Measurements from ENCODE around the gene ARHGAP42.

Gene ARHGAP42

DNA sequence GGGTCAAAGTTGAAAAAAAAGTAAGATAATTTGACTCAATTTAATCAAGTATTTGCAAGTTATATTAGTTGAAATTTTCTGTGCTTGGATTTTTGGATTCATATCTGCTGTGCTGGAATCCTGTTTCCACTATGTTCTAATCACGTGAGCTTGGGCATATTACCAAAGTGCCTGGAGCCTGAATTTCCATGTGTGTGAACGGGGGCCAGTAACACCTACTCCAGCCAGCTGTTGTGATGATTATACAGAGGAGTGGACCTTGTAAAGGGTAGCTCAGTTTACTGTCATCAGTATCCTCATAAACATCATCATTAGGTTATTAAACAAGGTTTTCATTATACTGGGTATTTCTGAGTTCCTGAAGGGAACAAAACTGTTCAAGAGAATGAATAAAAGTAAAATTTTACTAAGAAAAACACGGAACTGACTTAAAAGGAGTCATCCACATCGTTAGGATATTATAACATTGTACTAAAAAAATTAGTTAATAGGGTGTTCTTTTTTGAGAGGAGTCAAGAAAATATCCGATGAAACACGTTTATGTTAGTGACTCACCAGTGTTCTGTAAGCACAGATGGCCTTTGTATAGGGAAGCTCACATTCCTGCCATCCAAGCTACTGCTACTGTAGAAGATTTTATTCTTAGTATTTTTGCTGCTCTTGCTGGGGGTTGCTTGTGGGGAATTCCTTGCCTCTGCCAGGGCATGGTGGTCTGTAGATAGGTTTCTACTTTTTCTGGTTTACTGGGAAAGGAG is 144.1 kb downstream of the ARHGAP42 start:
- DNase-seq (ENCODE audit: low read depth in 1 of 2, low spot score in 1 of 2), result no peak

DNA sequence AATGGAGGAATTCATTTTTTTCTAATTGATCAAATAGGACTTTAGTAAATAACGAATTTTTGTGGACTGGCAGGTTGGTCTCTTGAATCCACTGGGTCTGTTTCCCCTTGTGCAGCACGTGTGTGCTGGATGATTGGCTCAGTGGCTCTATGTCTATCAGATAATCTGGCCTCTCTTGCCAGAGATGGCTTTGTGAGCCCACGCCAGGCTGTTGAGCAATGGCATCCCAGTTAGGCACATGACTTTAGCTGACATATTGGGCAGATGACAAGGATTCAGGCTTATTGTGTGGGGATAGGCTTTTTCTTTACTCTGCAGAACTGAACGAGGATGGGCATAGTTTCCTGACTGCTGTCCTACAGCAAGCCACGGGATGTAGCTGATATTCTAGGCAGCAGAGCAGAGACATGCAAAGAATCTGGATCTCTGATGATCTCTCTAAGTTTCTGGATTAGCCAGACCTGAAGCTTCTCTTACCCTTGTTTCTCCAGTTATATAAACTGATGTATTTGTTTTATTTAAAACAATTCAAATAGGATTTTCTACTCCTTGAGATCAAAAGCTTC is 144.9 kb downstream of the ARHGAP42 start:
- no peak for DNase-seq (ENCODE audit: low read depth in 1 of 2, low spot score in 1 of 2)

DNA sequence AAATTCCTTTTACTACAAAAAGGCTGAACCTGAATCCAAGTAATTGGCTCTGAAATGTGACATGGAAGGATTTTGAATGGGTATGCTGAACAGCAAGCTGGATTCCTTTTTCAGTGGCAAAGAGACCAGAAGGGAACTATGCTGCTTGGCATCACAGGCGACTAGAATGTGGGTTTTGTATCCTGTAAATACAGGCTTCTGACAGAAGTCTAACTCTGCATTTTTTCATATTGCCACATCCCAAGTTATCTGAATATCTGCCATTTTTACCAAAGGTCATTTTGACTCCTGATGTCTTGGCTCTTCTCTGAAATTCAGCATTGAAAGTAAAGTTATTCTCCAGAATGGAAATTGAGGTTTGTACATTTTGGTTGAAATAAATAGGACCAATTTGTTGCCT is 145.7 kb downstream of the ARHGAP42 start:
- no peak for DNase-seq (ENCODE audit: low read depth in 1 of 2, low spot score in 1 of 2)

DNA sequence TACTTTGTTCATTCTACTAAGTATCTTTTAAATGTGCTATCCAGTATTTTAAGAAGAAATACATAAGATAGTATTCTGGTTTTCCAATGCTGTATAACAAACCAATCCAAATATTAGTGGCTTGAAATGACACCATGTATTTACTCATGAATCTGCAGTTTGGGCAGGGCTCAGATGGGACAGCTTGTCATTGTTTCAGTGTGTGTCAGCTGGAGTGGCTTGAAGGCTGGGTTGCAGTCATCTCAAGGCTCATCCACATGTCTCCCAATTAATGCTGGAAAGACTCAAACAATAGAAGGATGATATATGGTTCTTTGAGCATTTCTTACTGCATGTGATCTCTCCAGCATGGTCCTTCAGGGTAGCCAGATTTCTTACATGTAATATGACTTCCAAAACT is 146.2 kb downstream of the ARHGAP42 start:
- no peak for DNase-seq (ENCODE audit: low read depth in 1 of 2, low spot score in 1 of 2)

DNA sequence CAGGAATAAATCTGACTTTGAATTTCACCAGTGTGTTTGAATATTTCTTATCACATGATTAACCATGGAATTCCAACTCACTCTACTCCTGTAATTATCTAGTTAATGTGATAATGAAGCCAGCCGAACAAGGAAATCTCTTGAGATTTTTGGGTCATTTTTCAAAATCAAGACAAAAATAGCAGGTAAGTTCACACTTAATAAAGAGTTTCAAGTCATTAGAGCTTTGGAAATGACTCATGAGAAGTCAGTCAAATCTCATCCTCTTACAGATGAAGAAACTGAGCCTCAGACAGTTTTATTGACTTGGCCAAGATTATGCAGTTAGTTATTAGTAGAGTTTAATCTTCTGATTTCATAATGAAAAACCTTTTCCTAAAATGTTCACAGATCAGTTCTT is 148.8 kb downstream of the ARHGAP42 start:
- DNase-seq (ENCODE audit: low read depth in 1 of 2, low spot score in 1 of 2), result no peak

DNA sequence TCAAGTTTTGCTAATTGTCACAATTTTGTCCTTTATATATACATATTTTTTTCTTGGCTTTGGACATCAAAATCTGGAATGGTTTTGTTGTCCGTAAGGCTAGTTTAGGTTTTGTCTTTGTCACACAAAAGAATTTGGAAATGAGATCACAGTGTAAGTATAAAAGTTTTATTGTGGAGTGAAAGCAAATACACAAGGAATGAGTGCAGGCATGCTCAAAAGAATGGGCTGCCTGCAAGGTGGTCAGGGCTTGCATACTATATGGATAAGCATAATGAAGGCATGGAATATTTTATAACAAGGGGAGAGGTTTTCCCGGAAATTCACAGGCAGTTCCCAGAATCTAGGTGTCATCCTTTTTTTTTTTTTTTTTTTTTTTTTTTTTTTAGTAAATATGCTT is 150.2 kb downstream of the ARHGAP42 start:
- DNase-seq (ENCODE audit: low read depth in 1 of 2, low spot score in 1 of 2), result no peak

DNA sequence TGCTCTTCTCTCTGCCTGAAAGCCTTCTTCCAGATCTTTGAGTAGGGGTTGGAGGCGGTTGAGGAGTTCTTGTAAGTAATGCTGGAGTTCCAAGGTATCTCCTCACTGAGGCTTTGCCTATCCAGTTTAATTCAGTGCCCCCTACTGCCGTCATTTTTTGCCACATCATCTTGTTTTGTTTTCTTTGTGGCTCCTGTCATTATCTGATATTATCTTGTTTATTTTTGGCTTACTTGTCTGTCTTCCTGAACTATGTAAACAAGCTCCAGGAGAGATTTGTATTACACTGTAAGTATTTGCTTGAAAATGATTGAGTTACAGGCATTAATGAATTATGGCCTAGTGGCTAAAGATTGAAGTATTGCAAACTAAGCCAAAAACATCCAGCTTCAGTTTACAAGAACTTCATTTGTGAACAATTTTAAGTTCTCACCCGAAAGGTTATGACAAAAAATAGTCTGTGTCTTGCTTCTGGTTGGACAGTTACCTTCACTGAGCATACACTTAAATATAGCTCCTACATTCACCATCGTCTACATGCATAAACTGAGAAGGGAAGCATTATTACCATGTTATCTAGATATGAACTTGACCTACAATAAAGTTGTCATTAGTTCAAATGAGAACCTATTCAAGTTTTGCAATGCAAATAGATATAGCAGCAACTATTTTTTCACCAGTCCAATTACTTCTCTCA is 154.8 kb downstream of the ARHGAP42 start:
- no peak for DNase-seq (ENCODE audit: low read depth in 1 of 2, low spot score in 1 of 2)

DNA sequence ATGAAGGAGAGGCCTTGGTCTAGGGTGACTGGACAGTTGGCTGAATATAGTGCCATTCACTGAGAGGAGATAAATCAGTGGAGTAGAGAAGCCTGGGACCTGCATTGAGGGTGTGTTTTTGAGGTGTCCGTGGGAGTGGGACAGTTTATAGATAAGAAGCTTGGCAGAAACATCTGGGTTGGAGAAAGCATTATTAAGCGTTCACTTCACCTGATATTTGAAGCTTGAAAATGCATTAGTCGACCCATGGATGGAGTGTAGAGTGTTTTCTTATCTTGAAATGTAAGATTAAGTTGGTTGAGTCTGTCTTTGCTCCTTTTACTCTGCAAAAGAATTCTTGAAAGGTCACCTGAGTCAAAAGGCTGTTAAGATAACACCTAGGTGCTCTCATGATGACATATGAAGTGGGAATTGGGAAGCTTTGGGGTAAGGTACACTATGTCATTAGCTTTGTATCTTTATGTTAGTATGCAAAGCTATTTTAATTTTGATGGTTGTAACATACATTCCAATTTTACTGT is 160.7 kb downstream of the ARHGAP42 start:
- no peak for DNase-seq (ENCODE audit: low read depth in 1 of 2, low spot score in 1 of 2)

DNA sequence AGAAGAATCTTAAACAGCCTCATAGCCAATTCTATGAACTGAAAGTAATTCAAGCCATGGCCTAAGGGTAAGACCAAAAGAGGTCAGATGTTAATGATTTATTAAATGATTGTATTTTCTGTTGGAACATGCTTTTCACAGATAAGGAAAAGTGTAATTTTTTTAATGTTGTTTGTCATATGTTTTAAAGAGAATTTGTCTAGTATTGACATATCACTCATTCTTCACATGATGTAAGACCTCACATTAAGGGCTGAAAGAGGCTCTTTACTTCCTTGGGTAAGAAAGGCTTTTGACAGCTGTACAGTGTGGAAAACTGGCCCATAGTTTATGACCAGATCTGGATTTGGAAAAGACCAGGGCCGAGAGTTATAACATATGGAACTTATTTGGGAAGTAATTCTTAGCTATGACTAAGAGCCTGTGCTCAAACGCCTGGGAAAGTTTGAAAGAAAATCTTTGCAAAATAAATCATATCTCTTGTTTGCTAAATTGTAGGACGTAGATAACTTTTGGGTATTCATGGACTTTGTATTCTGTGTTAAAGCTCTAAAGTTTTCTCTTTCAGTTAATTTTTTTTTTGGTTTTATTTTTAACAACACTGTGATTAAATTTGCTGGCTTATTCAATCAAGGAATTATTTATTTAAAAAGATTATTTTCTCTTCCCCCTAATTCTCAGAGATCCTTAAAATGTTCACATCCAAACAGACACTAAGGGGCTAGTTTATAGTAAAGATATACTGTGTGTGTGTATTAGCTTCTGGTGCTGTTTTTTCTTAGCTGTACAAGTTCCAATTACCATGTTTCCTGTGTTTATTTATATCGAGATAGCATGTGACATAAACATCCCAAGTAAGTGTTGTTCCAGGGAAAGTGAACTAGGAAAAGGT is 162.2 kb downstream of the ARHGAP42 start:
- DNase-seq (ENCODE audit: low read depth in 1 of 2, low spot score in 1 of 2), result no peak

DNA sequence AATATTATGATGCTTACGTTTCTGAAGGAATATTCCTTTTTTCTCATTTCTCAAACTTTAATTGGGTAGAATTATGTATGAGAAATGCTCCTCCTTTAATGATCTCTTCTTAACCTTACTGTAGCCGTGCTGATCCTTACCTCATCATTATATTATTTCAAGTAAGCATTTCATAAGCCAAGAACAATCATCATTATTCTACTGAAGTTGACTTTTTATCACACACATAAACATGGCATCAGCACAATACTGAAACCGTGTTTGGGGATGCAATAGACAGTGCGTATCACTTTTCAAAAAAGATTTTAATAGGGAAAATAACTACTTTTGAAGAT is 162.8 kb downstream of the ARHGAP42 start:
- no peak for DNase-seq (ENCODE audit: low read depth in 1 of 2, low spot score in 1 of 2)

DNA sequence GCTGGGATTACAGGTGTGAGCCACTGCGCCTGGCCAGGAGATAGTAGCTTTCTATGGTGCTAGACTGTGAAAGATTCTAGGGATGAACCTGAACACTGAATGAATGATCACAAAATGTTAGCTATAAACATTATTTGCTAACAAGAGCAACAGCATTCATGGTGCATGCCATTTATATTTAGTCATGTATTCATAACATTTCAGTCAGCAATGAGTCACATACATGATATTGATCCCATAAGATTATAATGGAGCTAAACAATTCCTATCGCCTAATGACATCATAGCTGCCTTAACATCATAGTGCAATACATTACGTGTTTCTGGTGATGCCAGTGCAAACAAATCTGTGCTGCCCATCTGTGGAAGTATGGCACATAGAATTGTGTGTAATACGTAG is 164.1 kb downstream of the ARHGAP42 start:
- DNase-seq (ENCODE audit: low read depth in 1 of 2, low spot score in 1 of 2), result no peak

DNA sequence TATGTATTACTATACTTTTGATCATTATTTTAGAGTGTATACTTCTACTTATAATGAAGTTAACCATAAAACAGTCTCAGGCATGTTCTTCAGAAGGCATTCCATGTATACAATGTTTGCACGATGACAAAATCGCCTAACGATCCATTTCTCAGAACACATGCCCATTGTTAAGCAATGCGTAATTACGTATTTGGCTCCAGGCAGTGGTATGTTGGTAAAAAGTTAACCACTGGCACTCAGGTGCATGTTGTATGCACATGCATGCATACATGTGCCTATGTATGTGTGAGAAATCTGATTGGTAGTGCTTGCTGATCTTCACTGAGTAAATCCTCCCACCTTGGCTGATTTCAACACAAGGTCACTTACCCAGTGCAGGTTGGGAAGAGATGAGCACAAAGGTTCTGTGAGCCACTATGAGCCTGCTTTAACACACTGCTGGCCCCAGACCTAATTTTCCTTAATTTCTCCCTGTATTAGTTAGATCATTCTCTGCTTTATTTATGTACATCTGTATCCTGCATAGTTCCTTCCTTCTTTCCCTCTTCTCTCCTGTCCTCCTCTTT is 164.6 kb downstream of the ARHGAP42 start:
- DNase-seq (ENCODE audit: low read depth in 1 of 2, low spot score in 1 of 2), result no peak

DNA sequence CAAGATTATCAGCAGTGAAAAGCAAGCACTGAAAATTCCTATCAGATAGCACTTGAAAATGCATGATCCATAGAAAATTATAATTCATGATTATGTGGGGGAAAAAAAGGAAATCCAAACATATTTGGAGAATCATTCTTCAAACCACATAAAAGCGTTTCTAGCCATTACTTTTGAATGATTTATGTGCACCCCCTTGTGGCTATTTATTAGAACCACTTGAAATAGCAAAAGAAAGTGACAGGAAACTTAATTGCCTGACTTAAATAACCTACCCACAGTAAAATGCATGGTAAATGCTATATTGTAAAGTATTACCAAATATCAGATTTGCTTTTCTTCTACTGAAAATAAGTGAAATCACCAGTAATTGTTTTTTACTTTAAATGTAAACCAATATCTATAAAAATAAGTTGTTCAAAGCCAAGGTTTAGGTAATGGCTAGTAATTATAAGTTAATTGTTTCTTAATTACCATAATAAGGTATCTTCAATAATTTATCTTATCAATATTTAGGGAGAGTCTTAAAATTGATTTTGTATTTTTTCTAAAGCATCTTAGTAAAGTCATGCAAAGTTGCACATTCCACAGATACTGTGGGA is 168.5 kb downstream of the ARHGAP42 start:
- no peak for DNase-seq (ENCODE audit: low read depth in 1 of 2, low spot score in 1 of 2)

DNA sequence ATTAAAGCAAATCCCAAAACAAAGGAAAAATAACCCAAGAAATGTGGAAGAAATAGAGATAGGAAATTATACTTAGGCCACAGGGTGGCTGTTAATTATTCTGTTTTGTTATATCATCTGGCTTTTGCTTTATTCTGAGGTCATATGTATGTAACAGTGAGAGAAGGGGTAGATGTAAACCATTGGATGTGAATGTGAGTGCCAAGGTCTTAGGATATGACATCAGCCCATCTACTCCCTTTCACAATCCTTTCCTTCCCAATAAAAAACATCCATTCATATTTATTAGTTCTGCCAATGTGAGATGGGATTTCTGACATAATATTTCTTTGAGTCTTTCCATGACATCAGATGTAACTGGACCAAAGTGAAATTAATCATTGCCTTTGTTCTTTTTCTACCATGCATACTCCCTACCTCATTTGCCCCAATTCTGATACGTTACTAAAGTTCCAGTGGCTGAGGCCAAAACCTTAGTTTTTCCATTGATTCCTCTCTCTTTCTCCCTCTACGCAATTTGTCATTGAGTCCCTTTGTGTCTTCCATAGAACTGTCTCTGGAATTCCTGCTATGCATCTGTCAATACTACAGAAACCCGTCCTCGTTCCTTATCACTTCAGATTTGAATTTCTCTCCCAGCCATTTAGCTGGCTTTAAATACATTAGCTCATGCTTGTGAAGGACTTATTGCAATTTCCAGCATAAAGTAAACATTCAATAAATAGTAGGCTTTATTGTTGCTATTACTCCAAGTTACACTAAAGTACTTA is 170.3 kb downstream of the ARHGAP42 start:
- no peak for DNase-seq (ENCODE audit: low read depth in 1 of 2, low spot score in 1 of 2)

DNA sequence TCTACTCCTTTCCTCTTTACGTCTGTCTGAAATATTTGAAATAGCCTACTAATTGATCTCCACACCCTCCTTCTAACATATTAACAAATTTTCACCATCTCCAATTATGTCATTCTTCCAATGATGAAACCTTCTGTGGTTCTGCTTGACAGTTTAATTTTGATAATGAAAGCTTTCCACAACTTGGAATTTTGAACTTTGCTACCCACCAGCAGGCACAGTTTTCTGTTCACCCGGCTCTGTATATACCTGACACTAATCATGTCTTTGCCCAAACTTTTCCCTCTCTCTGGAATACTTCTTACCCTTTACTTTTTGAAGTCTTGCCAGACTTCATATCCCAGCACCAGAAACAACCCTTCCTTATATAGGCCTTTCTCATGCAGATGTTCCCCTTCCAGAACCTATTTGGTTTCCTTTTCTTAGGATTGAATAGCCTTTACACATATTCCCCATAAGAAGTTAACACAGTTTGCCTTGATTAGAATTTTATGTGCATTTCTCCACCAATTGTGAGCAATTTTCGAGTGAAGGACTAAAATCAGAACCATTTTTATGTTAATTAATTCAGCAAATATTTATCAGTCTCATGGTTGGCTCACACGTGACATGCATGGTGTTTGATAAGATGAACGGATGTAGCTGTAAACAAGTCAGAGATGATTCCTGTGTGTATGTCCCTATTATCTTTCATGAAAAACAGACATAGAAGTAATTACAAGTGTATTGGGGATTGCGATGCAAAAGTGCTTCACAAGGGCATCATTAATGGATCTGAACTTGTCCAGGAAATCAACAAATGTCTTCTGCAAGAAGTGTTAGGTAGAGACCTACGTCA is 173.4 kb downstream of the ARHGAP42 start:
- no peak for DNase-seq (ENCODE audit: low read depth in 1 of 2, low spot score in 1 of 2)

DNA sequence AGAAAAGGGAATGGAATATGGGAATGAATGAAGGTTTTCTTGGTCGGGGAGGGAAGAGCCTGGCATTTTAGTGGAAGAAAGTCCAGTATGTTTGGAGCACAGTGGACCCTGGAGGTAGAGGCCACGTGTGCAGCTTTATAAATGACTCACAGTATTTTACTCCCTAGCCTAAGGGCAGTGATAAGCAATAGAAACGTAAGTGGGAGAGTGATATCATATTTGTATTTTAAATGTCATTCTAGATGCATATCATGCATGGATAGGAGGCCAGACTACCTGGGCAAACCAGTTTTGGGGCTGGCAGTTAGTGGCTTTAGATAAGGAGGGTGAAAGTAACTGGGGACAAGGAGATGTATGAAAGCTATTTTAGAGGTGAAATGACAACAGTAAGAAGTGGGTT is 174.1 kb downstream of the ARHGAP42 start:
- no peak for DNase-seq (ENCODE audit: low read depth in 1 of 2, low spot score in 1 of 2)

DNA sequence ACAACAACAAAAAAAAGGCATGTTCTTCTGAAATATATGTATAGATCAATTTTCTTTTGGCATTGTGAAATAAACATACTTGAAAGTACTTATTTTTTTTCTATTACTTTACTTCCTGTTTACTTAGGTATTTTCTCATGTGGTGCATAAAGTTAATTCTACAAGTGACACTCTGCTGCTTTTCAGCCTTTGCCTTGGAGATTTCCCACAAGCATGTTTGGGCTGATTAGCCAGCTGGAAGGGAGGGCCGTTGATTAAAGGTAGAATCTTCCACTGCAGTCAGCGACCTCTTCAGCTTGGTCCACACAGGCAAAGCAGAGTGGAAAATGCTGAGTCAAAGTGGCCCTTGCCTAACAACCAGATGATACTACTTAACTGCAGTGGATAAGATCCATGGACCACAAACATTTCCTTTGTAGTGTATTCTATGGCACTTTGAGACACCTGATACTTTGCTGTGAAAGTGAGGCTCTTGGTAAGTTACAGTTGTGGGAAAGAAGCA is 176.0 kb downstream of the ARHGAP42 start:
- DNase-seq (ENCODE audit: low read depth in 1 of 2, low spot score in 1 of 2), result no peak

DNA sequence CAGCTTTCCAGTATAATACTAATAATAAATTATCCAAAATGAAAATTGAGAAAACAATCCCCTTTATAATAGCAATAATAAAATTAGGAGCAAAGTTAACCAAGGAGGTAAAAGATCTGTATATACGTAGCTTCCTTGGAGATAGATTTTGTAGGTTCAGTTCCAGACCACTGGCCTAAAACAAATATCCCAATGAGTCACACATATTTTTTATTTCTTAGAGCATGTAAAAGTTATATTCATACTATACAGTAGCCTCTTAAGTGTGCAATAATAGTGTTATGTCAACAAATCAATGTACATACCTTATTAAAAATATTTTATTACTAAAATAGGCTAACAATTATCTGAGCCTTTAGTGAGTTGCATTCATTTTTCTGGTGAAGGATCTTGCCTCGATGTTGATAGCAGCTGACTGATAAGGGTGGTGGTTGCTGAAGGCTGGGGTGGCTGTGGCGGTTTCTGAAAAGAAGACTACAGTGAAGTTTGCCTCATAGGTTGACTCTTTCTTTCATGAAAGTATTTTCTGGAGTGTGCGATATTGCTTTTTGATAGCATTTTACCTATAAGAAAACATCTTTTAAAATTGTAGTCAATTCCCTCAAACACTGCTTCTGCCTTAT is 178.5 kb downstream of the ARHGAP42 start:
- DNase-seq (ENCODE audit: low read depth in 1 of 2, low spot score in 1 of 2), result no peak
